Endothelial cell of umbilical vein (primary cell): ENCODE data around the gene C10orf71. TPM values are rescaled to one million over a fixed set of nuclear protein-coding genes. Genes with fewer than 3 reads are reported as not detected.

Source experiments
- BruUV-seq: library from RNA; stranded (reverse); fragments of 400-500 nt; replicated peaks from 2 replicates; lab custom pipeline; 2021; lab: Mats Ljungman, UMichigan
- CTCF ChIA-PET: fragments of 300-600, 350-600 bp; sonication (Branson Sonifier 250); formaldehyde crosslinking; loops from one replicate; lab custom pipeline; 2021; ENCODE audit warnings: antibody characterized with exemption, inconsistent platforms; lab: Charles Lee
- POLR2A ChIA-PET: fragments of 300-600, 350-600 bp; sonication (Branson Sonifier 250); formaldehyde crosslinking; loops from one replicate; lab custom pipeline; 2021; ENCODE audit warnings: antibody characterized with exemption, inconsistent platforms; lab: Charles Lee
- DNase-seq: peaks from one replicate; pipeline ENCODE4 v3.0.0-alpha.2; 2011; ENCODE audit warnings: low read depth, low spot score
- FAIRE-seq: peaks from 2 replicates; lab custom pipeline; 2011; peaks lifted over from hg19 to GRCh38; lab: Jason Lieb, UNC
- H2AFZ ChIP-seq: 2 replicates; pipeline ENCODE4 v1.6.0; 2012; ENCODE audit warnings: low read depth, low read length, control low read depth, inconsistent platforms
- H3K27ac ChIP-seq: 2 replicates; pipeline ENCODE4 v1.5.1; 2011; ENCODE audit warnings: low read depth, mild to moderate bottlenecking, control low read depth, low read length, moderate library complexity; ENCODE audit not compliant: insufficient read depth
- H3K27me3 ChIP-seq, 2 experiments: 2 replicates each; pipeline versions ENCODE4 v1.6.0 to v1.6.1; 2011; ENCODE audit warnings: low read length in 2 of 2, mixed read lengths in 1 of 2; ENCODE audit not compliant: control insufficient read depth in 2 of 2, insufficient read depth in 2 of 2
- H3K36me3 ChIP-seq, 2 experiments: 2 replicates in 1 of 2; 3 replicates in 1 of 2; pipeline ENCODE4 v1.5.1; 2011; ENCODE audit warnings: low read length in 2 of 2, mild to moderate bottlenecking in 1 of 2, moderate library complexity in 1 of 2; ENCODE audit not compliant: control insufficient read depth in 2 of 2, insufficient read depth in 2 of 2; ENCODE audit errors: extremely low read depth in 1 of 2
- H3K4me1 ChIP-seq: 3 replicates; pipeline ENCODE4 v1.5.1; 2011; ENCODE audit warnings: mild to moderate bottlenecking, low read length; ENCODE audit not compliant: control insufficient read depth, insufficient read depth; ENCODE audit errors: extremely low read depth
- H3K4me2 ChIP-seq: 2 replicates; pipeline ENCODE4 v1.6.1; 2011; ENCODE audit warnings: low read length, control low read depth, mixed read lengths; ENCODE audit not compliant: insufficient read depth
- H3K4me3 ChIP-seq, 3 experiments: fragments of 200-600 bp in 1 of 3; sonication (generic), shearing (Covaris generic) in 1 of 3; replicated peaks in 1 of 3; 2 replicates each; pipeline ENCODE4 v1.5.1; 2011 to 2016; ENCODE audit warnings: control low read depth in 3 of 3, low read length in 3 of 3, mild to moderate bottlenecking in 2 of 3, inconsistent platforms in 1 of 3, low read depth in 1 of 3, moderate library complexity in 1 of 3; ENCODE audit not compliant: insufficient read depth in 1 of 3
- H3K79me2 ChIP-seq: 2 replicates; pipeline ENCODE4 v1.6.0; 2012; ENCODE audit warnings: low read length, inconsistent platforms; ENCODE audit not compliant: control insufficient read depth, insufficient read depth
- H3K9ac ChIP-seq: replicated peaks from 2 replicates; pipeline ENCODE3; 2011; ENCODE audit warnings: low read length, control low read depth; ENCODE audit not compliant: insufficient read depth; ENCODE audit errors: extremely low read depth
- H3K9me1 ChIP-seq: replicated peaks from 3 replicates; pipeline ENCODE4 v1.6.0; 2011; ENCODE audit warnings: mild to moderate bottlenecking, low read length; ENCODE audit not compliant: control insufficient read depth, insufficient read depth; ENCODE audit errors: extremely low read depth
- H3K9me3 ChIP-seq: replicated peaks from 2 replicates; pipeline ENCODE4 v1.5.1; 2012; ENCODE audit warnings: low read length, inconsistent platforms; ENCODE audit not compliant: control insufficient read depth, insufficient read depth
- H4K20me1 ChIP-seq: replicated peaks from 2 replicates; pipeline ENCODE3; 2011; ENCODE audit warnings: mild to moderate bottlenecking, low read length; ENCODE audit not compliant: control insufficient read depth, insufficient read depth; ENCODE audit errors: extremely low read depth
- CTCF ChIP-seq, 2 donors: IDR thresholded peaks; 1 replicate in 1 of 2; 2 replicates in 1 of 2; pipeline ENCODE4 v1.5.1; 2011; ENCODE audit warnings: low read length in 2 of 2, mild to moderate bottlenecking in 2 of 2, moderate library complexity in 2 of 2, control low read depth in 1 of 2, inconsistent platforms in 1 of 2, low read depth in 1 of 2; ENCODE audit not compliant: insufficient read depth in 1 of 2; ENCODE audit errors: extremely low read depth in 1 of 2
- EZH2 ChIP-seq: IDR thresholded peaks from 2 replicates; pipeline ENCODE4 v1.6.1; 2012; ENCODE audit warnings: borderline replicate concordance, low read depth, mild to moderate bottlenecking, moderate library complexity, low read length, inconsistent platforms; ENCODE audit not compliant: severe bottlenecking
- FOS ChIP-seq: IDR thresholded peaks from 2 replicates; pipeline ENCODE4 v1.6.1; 2011; ENCODE audit warnings: mild to moderate bottlenecking, low read length, moderate library complexity, borderline replicate concordance; ENCODE audit not compliant: insufficient read depth
- GATA2 ChIP-seq: IDR thresholded peaks from 2 replicates; pipeline ENCODE4 v1.7.0; 2011; ENCODE audit warnings: low read depth, mild to moderate bottlenecking, moderate library complexity, mixed read lengths, low read length; ENCODE audit not compliant: insufficient read length, insufficient read depth
- JUN ChIP-seq: IDR thresholded peaks from 2 replicates; pipeline ENCODE4 v1.6.1; 2011; ENCODE audit warnings: borderline replicate concordance, low read depth; ENCODE audit not compliant: insufficient read length, insufficient read depth
- MAX ChIP-seq: IDR thresholded peaks from 2 replicates; pipeline ENCODE4 v1.6.1; 2011; ENCODE audit not compliant: insufficient read depth, insufficient read length
- MYC ChIP-seq: IDR thresholded peaks from one replicate; pipeline ENCODE4 v1.6.1; 2011; ENCODE audit warnings: mild to moderate bottlenecking, low read depth, low read length
- POLR2A ChIP-seq: IDR thresholded peaks from 2 replicates; pipeline ENCODE4 v1.6.1; 2012; ENCODE audit warnings: low read depth, mild to moderate bottlenecking, control low read depth, low read length
- POLR2AphosphoS5 ChIP-seq: IDR thresholded peaks from 2 replicates; pipeline ENCODE4 v1.6.1; 2012; ENCODE audit warnings: low read depth, mild to moderate bottlenecking, control low read depth, low read length, moderate library complexity; ENCODE audit not compliant: insufficient read depth
- dilution Hi-C: fragments of 300-500 bp; cut with MboI; formaldehyde crosslinking; loops from one replicate; pipeline ENCODE4 v1.15.0; 2019; ENCODE audit warnings: low sequenced_read_pairs; ENCODE audit not compliant: extremely low pct_ligation_motif_present
- intact Hi-C: fragments of 100-400 bp; cut with micrococcal nuclease; formaldehyde crosslinking; loops from one replicate; pipeline ENCODE4 v1.10.0; 2022
- polyA plus RNA-seq, 4 experiments: library from polyadenylated mRNA; depleted of rRNA in 3 of 4; stranded (reverse) in 3 of 4; unstranded in 1 of 4; fragments of >200 nt; gene quantifications; 2 replicates each; pipeline versions ENCODE4 v1.2.1 to v1.2.3, GENCODE V29; 2011 to 2012; ENCODE audit warnings: missing spikeins in 1 of 4
- total RNA-seq: library from RNA; stranded (reverse); gene quantifications from 2 replicates; pipeline ENCODE4 v1.2.3, GENCODE V29; 2021

The C10orf71 gene
- total and polyA plus RNA-seq, 2 donors (not counting 3 experiments of a cell fraction or from before 2014, with no cell fraction given) = not detected

- H3K9me1 ChIP-seq = no peaks in the 10 kb centered on the region
- no TSS peak for BruUV-seq
- ChIA-PET POLR2A (no interaction called here), CTCF (no interaction called here)
- H3K27me3 ChIP-seq = no peaks in the 10 kb centered on the region
- no peaks in the 10 kb centered on the region for H3K36me3 ChIP-seq
- H4K20me1 ChIP-seq = no peaks in the 10 kb centered on the region
- dilution Hi-C loops = no loop called here
- no peaks in the 10 kb centered on the region for H3K9me3 ChIP-seq
- no peak overlapping the region for H2AFZ ChIP-seq
- FAIRE-seq = no peak
- no peak for DNase-seq
- H3K4me2 ChIP-seq = no peak overlapping the region
- H3K9ac ChIP-seq = no peak overlapping the region
- H3K79me2 ChIP-seq = no peaks in the 10 kb centered on the region
- no peak overlapping the region for H3K4me3 ChIP-seq
- intact Hi-C loops = no loop called here
- H3K4me1 ChIP-seq = no peaks in the 10 kb centered on the region
- TF ChIP-seq GATA2 = no peak
- TF ChIP-seq JUN = no peak
- TF ChIP-seq MYC = no peak
- no peak for TF ChIP-seq EZH2
- TF ChIP-seq MAX = no peak
- no peak for TF ChIP-seq POLR2AphosphoS5
- no peak for TF ChIP-seq CTCF (IDR thresholded peaks at IDR 0.05; ENCODE audit: extremely low read depth in 1 of 2, insufficient read depth in 1 of 2, low read depth in 1 of 2, low read length in 2 of 2)
- no peak for TF ChIP-seq FOS
- TF ChIP-seq POLR2A = no peak
- no peak overlapping the region for H3K27ac ChIP-seq
Measured at GRCh38 chr10:49313501-49314070, 14.6 kb downstream of the C10orf71 start.
